ENCODE measurements around the gene FOXD4L6.
A peak's percentile ranks its signal among the peaks of the same experiment; 100 is the strongest.
"Not testable (repeated sequence)": the region's sequence is repeated elsewhere in the genome, so short reads cannot be mapped to it uniquely, and the experiment has no call there.

The FOXD4L6 gene

DNA sequence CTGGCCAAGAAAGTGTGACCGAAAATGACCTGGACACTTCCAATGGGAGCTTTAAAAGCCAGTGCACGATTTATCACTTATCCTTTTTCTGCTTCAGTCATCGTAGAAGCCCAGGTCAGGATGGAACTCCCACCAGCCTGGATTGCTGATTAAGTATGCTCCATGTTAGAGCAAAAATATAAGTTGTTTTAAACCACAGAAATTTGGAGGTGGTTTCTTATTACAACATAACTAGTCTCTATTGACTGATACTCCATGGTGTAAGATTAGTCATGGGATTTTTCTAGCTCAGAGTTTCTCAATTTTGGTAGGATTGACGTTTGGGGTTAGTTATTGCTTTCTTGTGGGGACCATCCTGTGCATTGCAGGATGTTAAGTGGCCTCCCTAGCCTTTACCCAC, 29.7 kb downstream of the FOXD4L6 start:
- DNase-seq (ENCODE audit: low spot score) = not testable (repeated sequence)

- not testable (repeated sequence) for DNase-seq (ENCODE audit: low spot score)
These were observed 33.4 kb downstream of the FOXD4L6 start for GRCh38 chr9:41095060-41095459.

- not testable (repeated sequence) for DNase-seq (ENCODE audit: low spot score)
These were observed 34.3 kb downstream of the FOXD4L6 start for GRCh38 chr9:41094010-41094773.

GRCh38 chr9:41090922-41091321, 37.6 kb downstream of the FOXD4L6 start:
- not testable (repeated sequence) for DNase-seq (ENCODE audit: low spot score)

DNA sequence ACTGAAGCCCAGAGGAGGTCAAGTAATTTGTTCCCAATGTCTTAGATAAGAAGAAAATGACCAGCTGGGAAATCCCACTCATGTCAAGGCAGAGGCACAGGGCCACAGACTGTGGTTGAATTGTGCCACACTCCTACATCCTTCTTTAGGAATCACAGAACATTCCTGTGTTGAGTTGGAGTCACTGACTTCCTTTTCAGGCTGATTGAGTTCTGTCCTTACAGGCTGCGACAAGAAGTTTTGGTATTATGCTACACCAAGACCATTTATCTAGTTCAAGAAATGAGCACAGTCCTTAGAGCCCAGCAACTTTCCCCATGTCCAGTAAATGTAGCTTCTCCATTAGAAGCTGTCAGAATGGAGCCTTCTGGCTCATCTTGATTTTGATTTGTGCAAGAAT, 38.1 kb downstream of the FOXD4L6 start:
- not testable (repeated sequence) for DNase-seq (ENCODE audit: low spot score)

- not testable (repeated sequence) for DNase-seq (ENCODE audit: low spot score)
These were observed 39.9 kb downstream of the FOXD4L6 start for GRCh38 chr9:41088450-41089059.

GRCh38 chr9:41087929-41088328, 40.6 kb downstream of the FOXD4L6 start:
- not testable (repeated sequence) for DNase-seq (ENCODE audit: low spot score)

DNA sequence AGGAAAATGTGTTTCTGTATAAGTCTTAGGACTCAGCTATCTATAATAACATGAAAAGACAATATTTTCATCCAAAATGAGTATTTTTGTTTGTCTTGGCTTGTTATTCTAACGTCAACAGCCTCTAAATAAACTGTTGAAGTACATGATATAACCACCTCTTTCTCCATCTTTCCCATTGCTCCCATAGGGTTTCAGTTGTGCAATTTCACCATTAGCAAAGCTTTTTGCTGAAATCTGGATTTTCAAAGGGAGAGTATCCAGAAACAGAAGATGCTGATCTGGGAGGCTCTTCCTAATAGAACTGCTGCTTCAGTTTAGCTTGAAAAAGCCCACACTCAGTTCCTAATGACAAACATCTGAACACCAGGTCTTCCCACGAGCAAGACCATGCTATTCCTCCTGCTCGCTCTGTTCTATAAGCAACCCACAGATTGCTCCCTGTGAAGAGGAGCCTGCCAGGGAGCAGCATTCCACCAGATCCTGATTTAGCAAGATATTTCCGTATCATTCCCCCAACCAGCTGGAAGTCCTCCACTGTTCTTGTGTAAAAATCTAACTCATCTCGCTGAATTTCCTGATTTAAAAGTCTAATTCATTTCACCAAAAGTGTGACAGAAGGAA, 41.2 kb downstream of the FOXD4L6 start:
- DNase-seq (ENCODE audit: low spot score) = not testable (repeated sequence)

GRCh38 chr9:41086685-41087084, 41.8 kb downstream of the FOXD4L6 start:
- DNase-seq (ENCODE audit: low spot score) = not testable (repeated sequence)

- DNase-seq (ENCODE audit: low spot score) = not testable (repeated sequence)
These were observed 42.3 kb downstream of the FOXD4L6 start for GRCh38 chr9:41086215-41086614.

DNA sequence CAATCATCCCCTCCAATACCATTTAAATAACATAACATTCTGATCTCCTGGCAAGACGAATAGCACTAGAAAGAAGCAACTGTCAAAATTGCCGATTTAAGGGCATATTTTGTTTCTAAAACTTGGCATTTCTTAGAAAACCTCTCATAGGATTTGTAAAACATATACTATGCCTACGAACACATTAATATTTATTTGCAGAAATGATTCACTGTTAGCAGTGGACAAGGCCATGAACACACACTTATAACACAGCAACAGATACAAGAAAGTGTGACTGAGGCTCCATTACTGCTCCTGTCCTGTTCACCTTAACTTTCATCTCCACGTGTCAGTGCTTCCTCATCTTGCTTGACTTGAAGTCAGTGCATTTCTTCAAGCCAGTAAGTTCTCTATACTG, 46.1 kb downstream of the FOXD4L6 start:
- DNase-seq (ENCODE audit: low spot score) = not testable (repeated sequence)

- DNase-seq (ENCODE audit: low spot score) = not testable (repeated sequence)
These were observed 49.0 kb downstream of the FOXD4L6 start for GRCh38 chr9:41079464-41079863.

DNA sequence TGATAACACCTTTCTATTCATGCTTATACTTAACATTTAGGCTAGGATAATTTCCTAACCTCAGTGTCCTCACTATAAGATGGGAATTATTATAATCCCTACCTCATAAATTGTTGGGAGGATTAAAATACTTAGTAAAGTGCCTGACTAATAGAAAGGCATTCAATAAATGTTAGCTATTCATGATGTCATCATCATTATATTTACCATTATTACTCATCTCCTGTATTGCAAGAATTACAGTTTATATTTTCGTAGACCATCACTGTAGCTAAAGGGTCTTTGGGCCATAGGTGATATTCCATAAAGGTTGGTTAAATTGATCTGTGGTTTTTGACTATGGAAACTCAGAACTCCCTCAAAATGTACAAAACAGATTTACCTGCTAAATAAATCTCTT, 50.9 kb downstream of the FOXD4L6 start:
- peak; percentile 48 for DNase-seq (ENCODE audit: low spot score)

Measured in RKO (cell line).